Middle frontal gyrus (tissue), 1 donor: ENCODE measurements around the gene PGM2L1.
"Not testable (repeated sequence)": the region's sequence is repeated elsewhere in the genome, so short reads cannot be mapped to it uniquely, and the experiment has no call there.

Experiments used
- DNase-seq: peaks from one replicate; pipeline ENCODE4 v3.0.0-alpha.2; 2015; ENCODE audit warnings: low spot score; ENCODE audit errors: extremely low spot score

The PGM2L1 gene

GRCh38 chr11:74400606-74401005 is 2.4 kb upstream of the PGM2L1 start:
- no peak for DNase-seq

GRCh38 chr11:74397501-74398243 is 561 bp downstream of the PGM2L1 start:
- DNase-seq = no peak

- no peak for DNase-seq
Measured at GRCh38 chr11:74392256-74392655, 6.0 kb downstream of the PGM2L1 start.

- no peak for DNase-seq
Measured at GRCh38 chr11:74391193-74391592, 7.0 kb downstream of the PGM2L1 start.

GRCh38 chr11:74390697-74391096 is 7.5 kb downstream of the PGM2L1 start:
- no peak for DNase-seq

GRCh38 chr11:74388678-74389327 is 9.4 kb downstream of the PGM2L1 start:
- peak; percentile 58 for DNase-seq

GRCh38 chr11:74384641-74385040 is 13.6 kb downstream of the PGM2L1 start:
- DNase-seq = no peak

- DNase-seq = no peak
Measured at GRCh38 chr11:74380746-74381439, 17.3 kb downstream of the PGM2L1 start.

- no peak for DNase-seq
Measured at GRCh38 chr11:74377689-74378088, 20.5 kb downstream of the PGM2L1 start.

- DNase-seq = no peak
Measured at GRCh38 chr11:74373382-74373781, 24.9 kb downstream of the PGM2L1 start.

- DNase-seq = no peak
Measured at GRCh38 chr11:74371269-74372052, 26.8 kb downstream of the PGM2L1 start.

- DNase-seq = no peak
Measured at GRCh38 chr11:74370123-74370522, 28.1 kb downstream of the PGM2L1 start.

- DNase-seq = no peak
Measured at GRCh38 chr11:74367881-74368280, 30.4 kb downstream of the PGM2L1 start.

GRCh38 chr11:74366576-74366975 is 31.7 kb downstream of the PGM2L1 start:
- no peak for DNase-seq

- DNase-seq = not testable (repeated sequence)
Measured at GRCh38 chr11:74365805-74366204, 32.4 kb downstream of the PGM2L1 start.

- no peak for DNase-seq
Measured at GRCh38 chr11:74357449-74357848, 40.8 kb downstream of the PGM2L1 start.

GRCh38 chr11:74355626-74356025 is 42.6 kb downstream of the PGM2L1 start:
- no peak for DNase-seq

- DNase-seq = no peak
Measured at GRCh38 chr11:74354036-74354435, 44.2 kb downstream of the PGM2L1 start.

- no peak for DNase-seq
Measured at GRCh38 chr11:74347381-74347780, 50.9 kb downstream of the PGM2L1 start.

GRCh38 chr11:74345420-74345819 is 52.8 kb downstream of the PGM2L1 start:
- DNase-seq = no peak

- no peak for DNase-seq
Measured at GRCh38 chr11:74341921-74342320, 56.3 kb downstream of the PGM2L1 start.

- DNase-seq = no peak
Measured at GRCh38 chr11:74339619-74340018, 58.6 kb downstream of the PGM2L1 start.
